Myocyte (in vitro differentiated cells): ENCODE measurements around the gene MAST2. TPM values are rescaled to one million over a fixed set of nuclear protein-coding genes. Genes with fewer than 3 reads are reported as not detected.
"Not testable (repeated sequence)": the region's sequence is repeated elsewhere in the genome, so short reads cannot be mapped to it uniquely, and the experiment has no call there.

Source experiments
- DNase-seq: peaks from one replicate; pipeline ENCODE4 v3.0.0-alpha.2; 2012; ENCODE audit warnings: low read depth
- total RNA-seq: library from RNA; depleted of rRNA; stranded (reverse); fragments of >200 nt; gene quantifications from 2 replicates; pipeline ENCODE4 v1.2.3, GENCODE V29; 2014

The MAST2 gene
- total RNA-seq, 1 donor from 2014 or later = 70.3 TPM

- no peak for DNase-seq
Measured at GRCh38 chr1:45809761-45810160, 6.3 kb downstream of the MAST2 start.

DNA sequence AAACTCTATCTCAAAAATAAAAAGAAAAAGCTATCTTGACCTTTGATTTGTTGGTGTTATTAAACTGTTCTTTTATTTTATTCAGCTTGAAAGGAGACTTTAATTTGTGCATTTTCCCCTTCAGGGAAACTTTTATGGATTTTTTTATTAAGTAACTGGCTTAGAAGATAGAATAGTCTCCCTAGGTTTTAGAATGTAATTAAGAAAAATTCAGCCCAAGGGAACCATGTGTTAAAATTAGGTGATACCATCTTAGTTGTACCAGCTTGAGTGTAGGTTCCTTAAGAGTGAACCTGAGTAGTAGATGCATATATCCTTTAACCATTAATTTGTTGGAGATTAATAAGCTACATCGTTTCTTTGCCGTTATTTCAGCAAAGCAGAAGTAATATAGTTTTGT lies 11.4 kb downstream of the MAST2 start:
- no peak for DNase-seq

DNA sequence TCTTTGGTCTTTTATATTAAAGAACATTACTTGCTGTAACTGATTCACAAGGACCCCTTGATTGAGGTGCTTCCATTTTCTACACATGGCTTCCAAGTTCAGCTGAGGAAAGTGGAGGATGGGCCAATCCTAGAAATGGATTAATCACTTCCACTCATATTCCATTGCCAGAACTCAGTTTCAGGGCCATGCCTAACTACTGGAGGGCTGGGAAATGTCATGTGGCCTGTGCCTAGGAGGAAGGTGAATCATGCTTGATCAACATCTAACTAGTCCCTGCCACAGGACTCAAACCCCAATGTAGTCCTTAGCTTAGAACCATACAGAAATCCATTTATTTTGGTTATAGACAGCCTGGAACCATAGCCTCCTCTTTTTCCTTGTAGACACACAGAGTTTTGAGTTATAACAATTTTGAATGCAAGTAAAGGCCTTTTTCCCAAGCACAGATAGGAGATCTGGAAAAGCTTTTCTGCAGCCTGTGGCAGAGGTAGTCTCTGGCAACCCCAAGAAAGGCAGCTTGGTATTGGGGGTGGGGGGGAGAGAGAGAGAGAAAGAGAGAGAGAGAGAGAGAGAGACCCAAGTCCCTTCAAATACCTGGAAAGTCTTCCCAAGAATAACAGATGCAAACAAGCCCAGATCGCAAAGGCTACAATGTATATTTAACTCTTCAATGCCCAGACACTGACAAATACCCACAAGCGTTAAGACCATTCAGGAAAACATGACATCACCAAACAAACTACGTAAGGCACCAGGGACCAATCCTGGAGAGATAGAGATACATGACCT lies 12.5 kb downstream of the MAST2 start:
- no peak for DNase-seq

GRCh38 chr1:45820173-45820572 lies 16.8 kb downstream of the MAST2 start:
- no peak for DNase-seq

GRCh38 chr1:45820788-45821187 lies 17.4 kb downstream of the MAST2 start:
- DNase-seq = no peak

GRCh38 chr1:45822644-45823043 lies 19.2 kb downstream of the MAST2 start:
- no peak for DNase-seq

DNA sequence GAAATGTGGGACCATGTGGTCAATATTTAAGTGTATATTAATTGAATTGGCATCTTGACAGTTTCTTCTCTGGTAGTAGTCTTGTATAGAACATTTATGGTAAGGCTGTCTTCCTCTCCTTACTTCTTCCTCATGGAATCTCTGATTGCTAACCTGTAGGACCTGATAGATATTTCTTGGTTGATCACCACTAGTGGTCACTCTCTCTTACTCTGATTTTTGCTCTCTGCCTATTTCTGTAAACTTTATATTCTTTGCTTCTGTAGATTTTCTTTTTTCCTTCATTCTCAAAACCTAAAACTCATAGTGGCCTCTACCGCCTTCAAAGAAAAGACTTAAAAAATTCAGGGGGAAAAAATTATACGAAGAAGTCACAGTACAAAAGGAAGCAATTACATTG lies 21.2 kb downstream of the MAST2 start:
- no peak for DNase-seq

GRCh38 chr1:45827256-45827655 lies 23.8 kb downstream of the MAST2 start:
- DNase-seq = no peak

DNA sequence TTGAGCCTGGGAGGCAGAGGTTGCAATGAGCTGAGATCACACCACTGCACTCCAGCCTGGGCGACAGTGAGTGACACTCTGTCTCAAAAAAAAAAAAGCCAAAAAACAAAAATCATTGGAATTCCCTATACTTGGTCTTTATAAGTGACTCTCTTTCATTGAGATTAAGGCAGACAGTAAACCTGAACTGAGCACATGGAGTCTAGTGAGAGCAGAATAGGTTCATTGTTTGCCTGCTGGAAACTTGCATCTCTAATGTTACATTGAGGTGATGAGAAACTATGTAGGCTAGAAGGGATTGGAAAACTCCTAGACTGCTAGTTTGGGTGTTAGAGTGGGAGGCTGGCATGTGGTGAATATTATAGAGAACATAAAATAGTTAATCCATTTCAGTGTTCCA lies 25.4 kb downstream of the MAST2 start:
- DNase-seq = no peak

DNA sequence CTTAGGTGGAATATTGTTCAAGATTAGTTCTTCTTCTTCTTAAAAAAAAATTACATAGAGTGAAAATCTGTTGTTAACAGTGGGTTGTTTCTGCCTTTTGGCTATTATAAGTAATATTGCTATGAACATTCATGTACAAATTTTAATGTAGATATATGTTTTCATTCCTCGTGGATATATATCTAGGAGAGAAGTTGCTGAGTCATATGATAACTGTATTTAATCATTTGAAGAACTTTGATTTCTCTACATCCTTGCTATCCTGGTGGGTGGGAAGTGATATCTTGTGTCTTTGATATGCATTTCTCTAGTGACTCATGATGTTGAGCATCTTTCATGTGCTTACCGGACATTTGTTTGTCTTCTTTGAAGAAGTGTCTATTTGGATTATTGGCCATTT lies 29.9 kb downstream of the MAST2 start:
- no peak for DNase-seq

GRCh38 chr1:45834689-45835088 lies 31.3 kb downstream of the MAST2 start:
- no peak for DNase-seq

DNA sequence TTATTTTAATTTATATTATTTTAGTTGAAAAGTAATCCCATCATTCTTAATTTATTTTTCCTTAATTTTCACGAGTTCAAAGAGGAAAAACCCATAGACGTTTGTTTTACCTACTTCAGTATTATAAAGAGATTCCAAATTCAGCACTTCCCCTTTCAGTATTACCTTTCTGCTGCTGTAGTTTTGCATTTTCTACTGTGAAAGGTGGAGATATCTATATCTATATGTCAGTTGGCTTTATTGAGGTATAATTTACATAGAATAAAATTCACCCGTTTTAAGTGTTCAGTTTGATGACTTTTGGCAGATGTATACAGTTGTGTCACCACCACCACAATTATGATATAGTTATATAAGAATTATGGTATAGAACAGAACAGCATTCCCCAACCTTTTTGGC lies 33.0 kb downstream of the MAST2 start:
- DNase-seq = no peak

GRCh38 chr1:45836861-45837260 lies 33.4 kb downstream of the MAST2 start:
- DNase-seq = not testable (repeated sequence)

GRCh38 chr1:45838322-45838721 lies 34.9 kb downstream of the MAST2 start:
- DNase-seq = not testable (repeated sequence)

GRCh38 chr1:45840704-45841103 lies 37.3 kb downstream of the MAST2 start:
- no peak for DNase-seq

- no peak for DNase-seq
Measured at GRCh38 chr1:45842786-45843185, 39.4 kb downstream of the MAST2 start.

GRCh38 chr1:45843474-45843905 lies 40.1 kb downstream of the MAST2 start:
- peak; percentile 19 for DNase-seq

- DNase-seq = not testable (repeated sequence)
Measured at GRCh38 chr1:45844000-45844399, 40.6 kb downstream of the MAST2 start.

DNA sequence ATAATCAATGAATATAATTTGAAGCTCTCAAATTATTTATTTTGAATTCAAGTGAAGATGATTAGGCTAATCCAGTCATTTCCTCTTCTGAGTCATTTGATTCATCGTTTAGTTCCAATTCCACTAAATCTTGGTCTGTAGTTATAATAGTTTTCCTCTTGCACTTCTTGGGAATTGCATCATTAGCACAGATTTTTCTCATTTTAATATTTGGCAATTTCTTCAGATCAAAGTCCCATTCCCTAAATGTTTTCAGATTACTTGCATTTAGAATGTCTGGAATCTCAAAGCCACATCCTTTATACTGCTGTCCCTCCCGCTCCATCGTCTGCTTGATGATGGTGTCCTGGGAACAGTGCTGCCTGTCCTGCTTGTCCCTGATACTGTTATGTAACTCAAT lies 43.5 kb downstream of the MAST2 start:
- DNase-seq = no peak

DNA sequence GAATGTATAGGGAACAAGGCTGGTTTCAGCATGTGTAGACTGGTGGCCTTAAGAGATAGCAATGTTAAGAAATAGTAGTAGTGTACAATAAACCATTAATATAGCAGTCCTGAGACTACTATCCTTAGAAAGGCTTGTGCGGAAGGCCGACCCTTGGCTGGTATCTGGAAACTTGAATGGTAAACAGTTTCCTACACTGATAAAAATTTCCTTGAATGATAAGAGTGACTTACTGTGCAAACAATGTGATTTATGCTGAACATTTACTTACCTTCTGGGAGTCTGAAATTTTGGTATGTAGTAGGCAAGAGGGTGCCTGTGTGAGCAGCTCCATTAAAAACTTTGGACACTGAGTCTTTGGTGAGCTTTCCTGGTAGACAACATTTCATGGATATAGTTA lies 44.7 kb downstream of the MAST2 start:
- DNase-seq = no peak

DNA sequence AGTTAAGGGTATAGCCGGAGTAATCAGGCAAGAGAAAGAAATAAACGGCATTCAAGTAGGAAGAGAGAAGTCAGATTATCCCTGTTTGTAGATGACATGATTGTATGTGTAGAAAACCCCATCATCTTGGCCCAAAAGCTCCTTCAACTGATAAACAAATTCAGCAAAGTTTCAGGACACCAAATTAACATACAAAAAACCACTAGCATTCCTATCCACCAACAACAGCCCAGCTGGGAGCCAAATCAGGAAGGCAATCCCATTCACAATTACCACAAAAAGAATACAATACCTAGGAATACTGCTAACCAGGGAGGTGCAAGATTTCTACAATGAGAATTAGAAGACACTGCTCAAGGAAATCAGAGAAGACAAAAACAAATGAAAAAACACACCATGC lies 45.3 kb downstream of the MAST2 start:
- peak; percentile 30 for DNase-seq

GRCh38 chr1:45850017-45850416 lies 46.6 kb downstream of the MAST2 start:
- DNase-seq = no peak

GRCh38 chr1:45854724-45855123 lies 51.3 kb downstream of the MAST2 start:
- DNase-seq = no peak
